Activated CD8-positive, alpha-beta memory T cell treated with anti-CD3 and anti-CD28 coated beads, Interleukin-2, amount 50 U/mL, for 4 hours (primary cell): ENCODE measurements around the gene INSIG1.

ENCODE experiments used
- DNase-seq: peaks from one replicate; pipeline ENCODE4 v3.0.0-alpha.2; 2020

The INSIG1 gene

DNA sequence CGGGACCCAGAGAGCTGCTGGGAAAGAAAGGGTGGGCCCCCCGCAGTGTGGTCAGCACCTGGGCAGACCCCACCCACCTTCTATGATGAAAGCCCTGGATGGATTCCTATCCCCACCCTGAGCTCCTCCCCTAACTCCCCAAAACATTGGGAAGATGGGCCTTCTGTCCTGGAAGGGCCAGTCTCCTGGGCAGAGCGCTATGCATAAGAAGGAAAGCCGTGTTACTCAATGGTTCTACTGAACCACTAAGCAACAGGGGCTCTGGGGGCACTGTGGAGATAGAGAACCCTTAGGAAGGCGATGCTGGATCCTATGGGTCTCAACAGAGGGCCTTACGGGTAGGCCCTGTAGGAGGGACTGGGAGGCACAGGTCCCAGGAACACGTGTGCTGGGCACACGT lies 30.7 kb upstream of the INSIG1 start:
- no peak for DNase-seq

DNA sequence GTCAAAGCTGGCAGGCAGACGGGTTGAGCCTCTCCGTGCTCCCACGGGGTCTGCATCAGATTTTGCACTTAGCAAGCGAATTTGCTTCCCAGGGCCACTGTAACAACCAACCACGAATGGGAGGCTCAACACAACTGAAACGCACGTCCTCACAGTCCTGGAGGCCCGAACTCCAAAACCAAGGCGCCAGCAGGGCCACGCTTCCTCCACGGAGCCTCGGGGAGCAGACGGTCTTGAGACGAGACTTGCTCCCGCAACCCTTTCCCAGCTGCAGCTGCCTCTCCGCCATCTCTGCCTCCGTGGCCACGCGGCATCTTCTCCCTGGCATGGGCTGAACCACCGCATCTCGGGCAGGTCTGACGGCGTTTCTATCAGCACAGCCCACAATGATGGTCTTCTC lies 30.2 kb upstream of the INSIG1 start:
- DNase-seq, result no peak

DNA sequence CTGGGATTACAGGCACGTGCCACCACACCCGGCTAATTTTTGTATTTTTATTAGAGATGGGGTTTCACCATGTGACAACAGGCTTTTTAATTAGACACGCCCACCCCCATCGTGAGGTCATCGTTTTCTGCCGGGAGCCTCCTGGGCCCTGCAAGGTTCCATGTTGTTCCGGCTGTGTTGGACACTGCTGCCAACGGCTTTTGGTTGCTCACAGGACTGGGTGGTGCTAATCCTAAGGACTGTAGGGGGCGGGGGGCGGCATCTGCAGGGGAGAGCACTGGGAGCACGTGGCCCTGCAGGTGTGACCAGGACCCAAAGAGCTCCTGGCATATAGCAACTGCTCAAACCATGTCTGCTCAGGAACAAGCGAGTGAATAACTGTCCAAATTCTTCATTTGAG lies 29.5 kb upstream of the INSIG1 start:
- no peak for DNase-seq

DNA sequence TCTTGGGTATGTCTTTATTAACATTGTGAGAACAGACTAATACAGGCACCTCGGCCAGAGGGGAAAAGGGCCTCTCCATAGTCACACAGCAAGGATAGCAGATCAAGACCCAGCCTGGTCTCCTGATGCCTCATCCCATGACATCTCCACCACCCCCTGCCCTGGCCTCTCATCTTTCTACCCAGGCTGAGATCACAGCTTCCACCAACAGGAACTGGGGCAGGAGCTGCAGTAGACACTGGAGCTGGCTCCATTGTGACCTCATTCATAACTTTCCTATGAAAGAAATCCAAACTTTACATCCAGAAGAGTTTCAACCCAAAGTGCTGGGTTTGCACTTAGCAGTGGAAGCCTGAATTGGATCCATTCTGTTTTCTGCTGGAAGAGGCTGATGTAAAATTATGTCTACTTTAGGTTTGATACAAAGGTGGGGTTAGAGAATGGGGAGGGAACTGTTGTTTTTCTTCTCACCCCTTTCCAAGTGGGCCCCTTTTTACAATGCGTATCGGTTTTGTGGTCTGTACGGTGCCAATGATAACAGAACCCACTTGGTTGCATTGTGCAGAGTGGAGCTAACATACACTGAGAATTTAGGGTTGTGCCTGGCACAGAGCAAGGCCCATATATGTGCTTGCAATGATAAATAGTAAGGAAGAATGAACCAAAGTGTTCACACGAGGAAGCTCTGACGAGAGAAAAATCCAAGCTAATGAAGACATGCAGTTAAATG lies 28.6 kb upstream of the INSIG1 start:
- DNase-seq, result no peak

DNA sequence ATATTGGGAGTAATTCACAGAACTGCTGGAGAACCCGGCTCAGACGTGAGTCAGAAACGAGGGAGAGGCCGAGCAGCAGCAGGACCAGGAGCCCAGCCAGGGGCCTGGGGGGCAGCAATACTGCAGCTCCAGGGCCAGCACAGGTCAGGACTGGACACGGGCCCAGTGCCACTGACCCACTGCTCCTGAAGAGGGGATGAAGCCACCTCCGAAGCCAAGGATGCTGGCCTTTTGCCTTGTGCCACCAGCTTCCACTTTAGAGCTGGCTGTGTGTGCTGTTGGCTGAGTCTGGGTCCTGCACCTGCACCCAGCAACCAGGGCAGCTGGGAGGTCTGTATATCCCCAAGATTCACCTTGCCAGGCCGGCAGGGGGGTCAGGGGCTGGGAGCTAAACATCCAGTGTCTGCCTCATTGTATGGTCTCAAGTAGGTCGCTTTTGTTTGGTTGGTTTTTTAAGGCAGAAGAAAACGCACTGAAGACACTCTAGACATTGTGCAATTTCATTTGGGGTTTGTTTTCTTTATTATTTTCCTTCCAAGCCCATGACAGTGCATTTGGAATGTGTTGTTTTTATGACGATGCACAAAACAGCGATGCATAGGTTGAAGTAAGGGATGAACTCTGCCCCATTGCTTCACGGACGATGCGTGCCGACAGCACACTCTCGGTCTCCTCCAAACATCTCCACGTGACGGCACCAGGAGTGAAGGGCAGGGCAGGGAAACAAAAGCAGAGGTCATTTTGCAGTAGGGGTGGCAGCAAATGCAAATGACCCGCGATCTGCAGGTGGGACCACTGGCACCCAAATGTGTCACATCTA lies 27.7 kb upstream of the INSIG1 start:
- DNase-seq, result no peak

DNA sequence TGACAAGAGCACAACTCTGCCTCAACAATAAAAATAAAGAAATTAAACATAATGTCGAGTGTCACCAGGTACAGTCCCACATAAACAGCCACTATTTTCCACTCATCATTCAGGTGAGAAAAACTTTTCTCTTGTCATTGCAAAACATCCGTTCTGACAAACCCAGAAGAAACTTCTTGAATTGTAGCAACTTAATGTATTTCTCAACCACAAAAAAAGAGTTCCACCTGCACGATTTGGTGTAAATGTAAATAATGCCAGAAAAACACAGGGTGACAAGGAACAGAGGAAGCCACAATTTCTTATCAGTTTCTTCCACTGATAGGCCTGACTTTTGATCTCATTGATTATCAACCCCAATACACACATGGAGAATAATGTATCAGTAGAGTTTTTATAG lies 26.8 kb upstream of the INSIG1 start:
- no peak for DNase-seq

DNA sequence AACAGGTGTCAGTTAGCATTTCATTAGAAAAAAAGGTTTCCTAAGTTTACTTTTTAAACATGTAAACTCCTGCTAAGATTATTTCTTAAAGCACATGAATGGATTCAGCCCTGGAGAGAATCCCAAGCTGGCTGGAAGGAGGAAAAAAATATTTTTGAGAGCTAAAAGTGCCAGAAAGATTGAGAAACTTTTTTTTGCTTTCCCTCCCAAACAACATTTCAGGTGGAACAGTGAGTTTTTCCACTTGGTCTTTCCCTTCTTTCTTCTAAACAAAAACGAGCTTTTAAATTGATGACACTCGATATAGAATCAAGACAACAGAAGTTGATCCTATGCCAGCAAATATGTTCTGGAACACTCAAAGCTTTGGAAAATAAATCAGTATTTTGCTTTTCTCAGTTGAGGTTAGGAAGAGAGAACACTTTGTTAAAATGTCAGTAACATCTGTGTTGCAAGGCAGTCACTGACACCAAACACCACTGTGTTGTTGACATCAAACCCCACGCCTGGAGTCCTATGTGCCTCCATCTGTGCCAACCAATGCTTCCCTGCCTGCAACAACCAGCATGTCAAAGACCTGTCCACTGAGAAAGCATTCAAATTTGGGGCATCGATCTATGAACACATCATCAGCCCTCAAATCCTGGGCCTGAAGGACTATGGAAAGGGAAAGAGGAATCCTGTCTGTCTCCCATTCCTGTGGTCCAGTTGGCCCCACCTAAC lies 22.9 kb upstream of the INSIG1 start:
- no peak for DNase-seq

DNA sequence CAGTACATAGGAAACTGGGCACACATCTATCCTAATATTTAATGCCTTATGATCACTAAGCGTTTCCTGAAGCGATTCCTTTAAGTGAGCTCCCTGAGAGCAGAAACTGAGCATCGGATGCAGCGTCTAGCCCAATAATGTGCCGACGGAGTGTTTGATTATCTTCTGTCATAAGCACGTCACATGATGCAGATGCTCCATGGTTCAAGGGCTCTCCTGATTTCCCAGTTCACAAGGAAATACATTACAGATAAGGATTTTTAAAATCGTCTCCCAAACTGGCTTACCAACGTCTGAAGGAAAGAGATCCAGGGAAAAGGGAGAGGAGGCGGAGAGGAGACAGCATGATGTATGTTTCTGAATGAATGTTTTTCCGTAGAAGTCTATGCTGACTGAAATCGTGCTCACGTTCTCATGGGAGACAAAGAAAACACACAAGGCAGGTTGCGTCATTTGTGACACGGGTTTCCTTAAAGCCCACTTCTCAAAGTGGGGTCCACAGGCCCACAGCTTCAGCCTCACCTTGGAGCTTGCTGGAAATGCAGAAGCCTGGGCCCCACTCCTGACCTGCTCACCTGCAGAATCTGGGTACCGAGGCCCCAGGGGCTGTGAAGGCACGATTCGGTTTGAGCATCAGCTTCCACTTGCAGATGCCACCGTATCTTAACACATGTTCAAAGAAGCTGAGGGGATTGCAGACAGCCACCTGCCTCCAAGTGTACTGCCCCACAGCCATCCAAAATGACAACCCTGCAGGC lies 21.5 kb upstream of the INSIG1 start:
- DNase-seq, result no peak

DNA sequence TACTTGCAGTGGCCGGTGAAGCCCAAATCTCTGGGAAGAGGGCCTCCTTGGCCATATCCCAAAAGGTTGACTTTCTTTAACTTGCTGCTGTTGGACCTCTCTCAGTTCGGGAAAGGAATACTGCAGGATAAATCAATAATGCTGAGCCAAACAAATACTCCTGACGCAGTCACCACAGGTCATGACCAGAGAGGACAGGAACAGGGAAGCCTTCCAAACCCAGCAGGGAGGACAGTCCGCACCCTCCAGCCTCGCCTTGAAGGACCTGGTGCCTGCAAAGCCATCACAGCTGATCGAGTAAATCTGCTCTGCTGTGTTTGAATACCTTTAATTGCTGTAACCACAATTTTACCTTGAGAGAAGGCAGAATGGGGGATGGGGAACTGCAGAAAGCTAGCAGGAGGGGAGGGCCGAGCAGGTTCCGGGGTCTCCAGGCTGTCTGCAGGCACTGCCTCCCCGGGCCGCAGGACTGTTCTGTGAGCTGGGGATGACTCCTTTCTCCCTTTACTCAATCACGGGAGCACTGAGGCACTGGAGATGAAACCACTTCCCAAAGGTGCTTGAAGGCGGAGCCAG lies 20.8 kb upstream of the INSIG1 start:
- DNase-seq, result no peak

DNA sequence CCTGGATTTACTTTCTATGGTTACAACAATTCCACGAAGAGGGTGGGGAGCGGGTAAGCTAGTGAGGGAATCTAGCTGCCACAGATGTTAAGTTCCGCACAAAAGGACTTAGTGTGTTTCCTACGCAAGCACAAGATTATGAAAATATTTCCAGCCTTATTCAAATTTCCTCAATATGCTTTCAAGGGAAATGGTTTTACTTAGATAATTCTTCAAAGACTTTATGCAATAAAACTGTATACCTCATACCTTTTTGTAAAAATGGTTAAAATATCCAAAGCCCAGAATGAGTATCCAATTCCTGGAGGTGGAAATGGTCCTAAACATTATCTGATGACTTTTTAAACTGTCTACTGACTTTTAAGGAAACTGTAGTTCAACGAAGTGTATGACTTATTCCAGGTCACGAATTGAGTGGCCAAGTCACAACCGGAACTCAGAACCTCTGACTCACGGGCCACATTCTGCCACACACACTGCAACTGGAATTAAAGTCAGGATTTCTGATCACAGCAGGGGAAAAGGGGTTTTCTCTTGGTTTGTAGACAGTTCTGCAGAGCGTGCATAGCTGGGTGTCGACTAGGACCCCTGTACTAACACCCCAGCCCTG lies 20.2 kb upstream of the INSIG1 start:
- DNase-seq, result no peak

DNA sequence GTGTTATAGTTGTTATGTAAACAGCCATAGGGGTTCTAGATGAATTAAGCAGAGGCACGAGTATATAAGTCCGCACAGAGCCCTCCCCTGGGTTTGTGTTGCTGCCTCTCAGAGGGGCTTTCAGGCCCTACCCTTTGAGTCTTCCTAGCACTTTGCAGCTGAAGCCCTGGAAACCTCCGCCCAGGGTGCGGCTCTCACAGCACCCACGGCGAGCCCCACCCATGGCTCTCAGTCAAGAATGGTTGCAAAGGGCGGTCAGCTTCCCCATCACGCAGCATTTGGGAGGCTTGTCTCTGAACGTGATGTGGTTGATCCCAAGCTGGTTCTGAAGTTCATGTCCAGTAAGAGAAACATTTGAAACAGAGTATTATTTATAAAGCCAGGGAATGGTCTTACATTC lies 18.8 kb upstream of the INSIG1 start:
- DNase-seq, result no peak

DNA sequence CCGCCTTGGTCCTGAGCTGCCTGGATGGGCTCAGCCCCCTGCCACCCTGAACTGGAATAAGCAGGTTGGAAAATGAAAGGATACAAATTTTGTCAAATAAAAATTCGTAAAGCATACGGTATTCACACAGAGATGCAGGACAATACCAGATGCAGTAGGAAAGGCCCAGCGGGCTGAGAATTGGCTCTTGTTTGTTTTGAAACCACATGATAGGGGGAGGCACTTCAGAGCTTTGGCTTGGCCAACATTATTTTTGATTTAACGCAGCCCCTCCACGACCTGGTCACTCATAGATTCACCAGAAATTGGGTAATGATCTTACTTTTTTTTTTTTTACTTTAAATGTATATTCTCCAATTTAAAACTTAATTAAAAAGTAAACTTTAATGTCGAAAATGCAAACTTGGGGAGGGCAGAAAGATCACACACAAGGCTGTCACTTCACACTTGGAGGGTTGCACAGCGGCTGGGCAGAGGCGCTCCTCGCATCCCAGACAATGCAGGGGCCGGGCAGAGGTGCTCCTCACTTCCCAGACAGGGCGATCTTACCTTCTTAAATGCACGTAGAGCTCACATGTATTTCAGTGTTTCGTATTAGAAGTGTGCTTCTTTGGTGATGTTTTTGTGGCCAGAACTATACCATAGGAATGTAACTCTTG lies 17.8 kb upstream of the INSIG1 start:
- DNase-seq, result no peak

DNA sequence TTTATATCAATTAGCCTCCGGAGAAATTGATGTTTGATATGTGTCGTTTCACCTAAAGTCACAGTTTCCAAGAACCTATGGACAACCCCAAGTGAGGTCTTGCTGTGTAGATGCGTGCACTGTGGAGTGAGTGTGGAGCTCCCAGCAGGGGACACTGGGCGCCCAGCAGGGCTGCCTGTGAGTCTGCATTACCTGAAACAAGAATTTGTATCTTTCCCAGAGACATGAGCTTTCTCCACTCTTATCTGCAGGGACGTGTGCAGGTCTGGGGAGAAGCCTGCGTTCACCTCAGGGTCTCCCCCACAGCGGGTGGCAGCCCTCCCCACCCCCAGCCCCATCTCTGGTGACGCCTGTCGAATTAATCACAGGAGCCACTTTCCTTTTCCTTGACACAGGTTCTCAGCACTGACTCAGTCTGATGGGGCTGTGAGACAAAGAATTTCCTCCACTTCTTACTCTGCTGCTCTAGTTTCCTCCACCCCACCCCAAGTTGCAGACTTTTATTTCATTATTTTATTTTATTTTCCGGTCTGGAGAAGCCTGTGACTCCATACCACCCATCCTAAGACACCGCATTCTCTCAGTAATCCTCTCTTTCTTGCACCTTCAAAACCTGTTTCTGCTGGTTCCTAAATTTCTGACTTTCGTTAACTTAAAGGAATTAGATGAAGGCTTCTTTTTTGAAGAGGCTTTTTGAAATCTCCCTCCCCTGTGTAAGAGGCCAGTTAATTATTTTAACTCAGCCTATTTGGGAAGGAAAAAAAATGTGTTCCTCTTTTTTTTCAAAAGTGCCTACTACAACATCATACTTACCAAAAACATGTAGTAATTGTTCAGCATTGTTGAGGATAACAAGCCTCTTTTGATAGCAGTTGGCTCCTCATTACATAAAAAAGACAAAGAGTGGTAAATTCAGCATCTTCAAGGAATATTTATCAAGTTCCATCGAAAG lies 17.0 kb upstream of the INSIG1 start:
- DNase-seq, result no peak

DNA sequence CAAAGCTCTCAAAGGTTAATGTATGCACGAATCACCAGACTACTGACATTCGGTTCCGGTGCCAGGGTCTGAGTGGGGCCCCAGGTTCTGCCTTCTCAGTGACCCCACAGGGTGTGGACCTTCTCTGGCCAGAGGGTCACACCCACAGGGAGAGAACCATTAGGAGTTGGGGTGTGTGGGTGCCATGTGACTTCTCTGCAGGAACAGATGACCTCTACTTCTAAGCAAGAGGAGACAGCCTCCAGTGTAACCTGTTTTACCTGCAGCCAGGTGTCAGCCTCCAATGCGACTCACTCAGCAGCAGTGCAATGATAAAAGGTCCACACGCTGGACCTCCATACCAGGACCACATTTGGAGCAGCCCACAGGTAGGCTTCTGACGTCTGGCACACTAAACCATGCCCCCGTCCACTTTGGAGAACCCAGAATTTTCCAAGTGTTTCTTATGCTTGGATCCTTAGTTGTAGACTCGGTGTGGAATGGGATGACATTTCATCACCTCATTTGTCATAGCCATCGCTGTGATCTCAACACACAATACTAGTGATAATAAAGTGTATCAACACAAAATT lies 16.2 kb upstream of the INSIG1 start:
- no peak for DNase-seq

DNA sequence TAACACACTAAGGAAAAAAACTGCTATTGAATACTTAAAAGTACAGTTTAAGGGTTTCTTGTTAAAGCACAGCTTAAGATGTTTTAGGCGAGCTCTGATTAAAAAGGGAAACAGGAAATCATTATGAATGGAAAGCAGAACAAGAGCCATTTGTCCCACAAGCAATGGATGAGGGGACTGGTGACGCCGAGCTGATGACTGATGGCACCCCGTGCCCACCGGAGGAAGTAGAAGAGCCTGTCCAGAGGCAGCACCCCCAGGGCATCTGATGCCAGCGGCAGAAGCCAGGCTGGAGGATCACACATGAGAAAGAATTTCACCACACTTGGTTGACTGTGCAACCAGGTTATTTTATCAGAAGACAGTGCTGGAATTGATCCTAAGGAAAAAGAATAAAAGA lies 15.0 kb upstream of the INSIG1 start:
- DNase-seq, result no peak

DNA sequence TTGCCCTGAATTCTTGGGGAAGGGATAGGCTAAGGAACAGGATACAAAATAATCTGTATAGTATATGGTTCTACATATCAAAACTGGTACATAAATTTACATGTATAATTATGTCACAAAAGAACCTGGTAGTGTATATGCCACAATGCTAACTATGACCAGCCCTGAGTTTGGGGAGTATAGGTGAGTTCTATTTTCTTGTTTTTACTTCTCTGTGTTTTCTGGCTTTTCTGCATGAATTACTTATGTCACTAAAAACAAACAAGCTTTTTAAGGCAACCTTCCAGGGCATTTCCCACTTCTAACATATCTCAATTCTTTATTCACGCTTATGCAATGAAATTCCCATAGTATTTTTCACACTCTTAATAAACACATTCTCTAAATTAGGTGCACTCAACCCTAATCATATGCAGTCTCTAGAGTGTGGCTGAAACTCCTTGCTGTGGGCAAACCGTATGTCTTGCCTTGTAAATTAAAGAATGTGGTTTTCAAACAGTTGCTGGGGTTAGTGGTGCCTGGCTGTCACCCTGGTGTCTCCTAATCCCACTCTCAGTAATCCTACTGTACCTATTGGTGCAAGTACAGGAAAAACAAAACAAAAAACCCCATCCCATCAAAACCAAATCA lies 14.0 kb upstream of the INSIG1 start:
- no peak for DNase-seq

DNA sequence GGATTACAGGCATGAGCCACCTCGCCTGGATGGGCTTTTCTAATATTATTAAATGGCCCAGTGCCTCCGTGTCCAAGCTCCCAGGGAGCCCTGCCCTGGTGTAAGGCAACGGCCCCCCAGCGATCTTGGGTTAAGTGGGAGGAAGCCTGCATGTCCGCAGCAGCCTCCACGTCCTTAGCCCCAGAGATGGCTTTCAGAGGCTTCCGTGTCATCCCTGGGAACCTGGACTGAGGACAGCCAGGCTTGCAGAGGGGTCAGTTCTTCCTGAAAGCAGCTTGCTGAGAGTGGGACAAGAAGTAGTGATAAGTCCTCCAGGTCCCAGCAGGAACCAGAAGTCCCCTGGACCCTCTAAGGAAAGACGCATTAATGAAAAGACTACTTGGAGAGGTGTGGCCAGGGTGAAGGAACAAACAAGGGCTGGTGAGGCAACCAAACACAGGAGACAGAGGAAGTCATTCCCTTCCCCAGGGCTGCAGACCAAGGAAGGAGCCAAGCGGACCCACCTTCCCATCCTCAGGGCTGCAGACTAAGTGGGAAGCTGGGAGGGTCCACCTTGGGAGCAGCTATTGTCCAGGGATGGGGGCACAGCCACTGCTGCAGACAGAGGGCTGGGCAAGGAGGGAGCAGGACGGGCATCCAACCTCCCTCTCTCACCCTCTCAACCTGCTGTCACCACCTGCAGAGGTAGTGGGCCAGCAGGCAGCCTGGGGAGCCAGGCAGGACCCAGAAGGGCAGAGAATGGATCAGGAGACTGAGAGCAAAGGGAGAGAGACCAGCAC lies 13.0 kb upstream of the INSIG1 start:
- no peak for DNase-seq

DNA sequence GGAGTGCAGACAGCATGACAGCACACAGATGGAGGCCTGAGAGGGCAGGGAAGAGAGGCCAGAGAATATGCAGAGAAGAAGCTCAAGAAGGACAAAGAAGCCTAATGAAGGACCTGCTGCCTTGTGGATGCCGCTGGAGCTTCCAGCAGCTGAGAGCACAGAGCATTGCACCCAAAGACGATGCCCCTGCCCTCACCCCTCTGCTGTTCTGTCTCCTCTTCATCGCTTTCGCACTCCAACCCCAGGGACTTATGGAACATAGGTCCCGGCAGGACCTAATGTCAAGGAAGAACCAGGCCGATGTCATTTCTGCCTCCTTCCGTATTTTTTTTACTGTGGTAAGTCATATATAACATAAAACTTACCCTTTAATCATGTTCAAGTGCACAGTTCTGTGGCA lies 12.3 kb upstream of the INSIG1 start:
- no peak for DNase-seq

DNA sequence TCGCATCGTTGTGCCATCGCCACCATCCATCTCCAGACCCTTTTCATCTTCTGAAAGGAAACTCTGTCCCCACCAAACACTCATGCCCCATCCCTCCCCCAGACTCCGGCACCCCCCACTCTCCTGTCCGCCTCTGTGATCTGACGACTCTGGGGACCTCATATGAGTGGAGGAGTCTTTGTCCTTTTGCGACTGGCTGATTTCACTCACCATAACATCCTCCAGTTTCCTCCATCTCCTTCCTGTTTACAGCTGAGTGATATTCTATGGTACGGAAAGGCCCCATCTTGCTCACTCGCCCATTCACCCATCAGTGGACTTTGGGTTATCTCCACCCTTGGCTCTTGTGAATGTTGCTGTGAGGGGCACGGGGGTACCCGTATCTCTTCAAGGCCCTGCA lies 11.8 kb upstream of the INSIG1 start:
- DNase-seq, result no peak
